Tibial nerve (tissue), 3 donors: ENCODE measurements around the gene NSD1.

Experiments used
- POLR2A ChIP-seq, 2 donors: fragments of 450-650 bp; IDR thresholded peaks; one replicate each; pipeline ENCODE4 v1.6.1; 2017; ENCODE audit warnings: antibody characterized with exemption in 2 of 2, mild to moderate bottlenecking in 2 of 2, moderate library complexity in 2 of 2
- TF ChIP-seq, protein P1 (sequence below), 5 experiments: fragments of 200-600 bp in 3 of 5; fragments of 450-650 bp in 2 of 5; sonication (generic) in 3 of 5; IDR thresholded peaks; one replicate each; pipeline ENCODE4 v1.5.1; 2016 to 2019; ENCODE audit warnings: antibody characterized with exemption in 5 of 5, mild to moderate bottlenecking in 3 of 5, moderate library complexity in 2 of 5

DNA sequence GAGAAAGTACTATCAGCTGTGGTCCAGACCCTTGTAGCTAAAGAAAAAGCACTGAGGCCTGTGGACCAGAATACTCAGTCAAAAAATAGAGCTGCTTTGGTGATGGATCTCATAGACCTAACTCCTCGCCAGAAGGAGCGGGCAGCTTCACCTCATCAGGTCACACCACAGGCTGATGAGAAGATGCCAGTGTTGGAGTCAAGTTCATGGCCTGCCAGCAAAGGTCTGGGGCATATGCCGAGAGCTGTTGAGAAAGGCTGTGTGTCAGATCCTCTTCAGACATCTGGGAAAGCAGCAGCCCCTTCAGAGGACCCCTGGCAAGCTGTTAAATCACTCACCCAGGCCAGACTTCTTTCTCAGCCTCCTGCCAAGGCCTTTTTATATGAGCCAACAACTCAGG lies 161.1 kb downstream of the NSD1 start:
- TF ChIP-seq, protein P1, sequence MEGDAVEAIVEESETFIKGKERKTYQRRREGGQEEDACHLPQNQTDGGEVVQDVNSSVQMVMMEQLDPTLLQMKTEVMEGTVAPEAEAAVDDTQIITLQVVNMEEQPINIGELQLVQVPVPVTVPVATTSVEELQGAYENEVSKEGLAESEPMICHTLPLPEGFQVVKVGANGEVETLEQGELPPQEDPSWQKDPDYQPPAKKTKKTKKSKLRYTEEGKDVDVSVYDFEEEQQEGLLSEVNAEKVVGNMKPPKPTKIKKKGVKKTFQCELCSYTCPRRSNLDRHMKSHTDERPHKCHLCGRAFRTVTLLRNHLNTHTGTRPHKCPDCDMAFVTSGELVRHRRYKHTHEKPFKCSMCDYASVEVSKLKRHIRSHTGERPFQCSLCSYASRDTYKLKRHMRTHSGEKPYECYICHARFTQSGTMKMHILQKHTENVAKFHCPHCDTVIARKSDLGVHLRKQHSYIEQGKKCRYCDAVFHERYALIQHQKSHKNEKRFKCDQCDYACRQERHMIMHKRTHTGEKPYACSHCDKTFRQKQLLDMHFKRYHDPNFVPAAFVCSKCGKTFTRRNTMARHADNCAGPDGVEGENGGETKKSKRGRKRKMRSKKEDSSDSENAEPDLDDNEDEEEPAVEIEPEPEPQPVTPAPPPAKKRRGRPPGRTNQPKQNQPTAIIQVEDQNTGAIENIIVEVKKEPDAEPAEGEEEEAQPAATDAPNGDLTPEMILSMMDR (IDR thresholded peaks at IDR 0.05), result no peak
- no peak for TF ChIP-seq POLR2A (IDR thresholded peaks at IDR 0.05)
